HG02588 (cell line): ENCODE measurements around the gene LEP.
"Not testable (repeated sequence)": the region's sequence is repeated elsewhere in the genome, so short reads cannot be mapped to it uniquely, and the experiment has no call there.

Experiments
- ATAC-seq: cut with Tn5 transposase; IDR thresholded peaks from one replicate; pipeline ENCODE4 v1.9.1; 2021; ENCODE audit warnings: mild to moderate bottlenecking, moderate library complexity; ENCODE audit not compliant: unreplicated experiment

The LEP gene

DNA sequence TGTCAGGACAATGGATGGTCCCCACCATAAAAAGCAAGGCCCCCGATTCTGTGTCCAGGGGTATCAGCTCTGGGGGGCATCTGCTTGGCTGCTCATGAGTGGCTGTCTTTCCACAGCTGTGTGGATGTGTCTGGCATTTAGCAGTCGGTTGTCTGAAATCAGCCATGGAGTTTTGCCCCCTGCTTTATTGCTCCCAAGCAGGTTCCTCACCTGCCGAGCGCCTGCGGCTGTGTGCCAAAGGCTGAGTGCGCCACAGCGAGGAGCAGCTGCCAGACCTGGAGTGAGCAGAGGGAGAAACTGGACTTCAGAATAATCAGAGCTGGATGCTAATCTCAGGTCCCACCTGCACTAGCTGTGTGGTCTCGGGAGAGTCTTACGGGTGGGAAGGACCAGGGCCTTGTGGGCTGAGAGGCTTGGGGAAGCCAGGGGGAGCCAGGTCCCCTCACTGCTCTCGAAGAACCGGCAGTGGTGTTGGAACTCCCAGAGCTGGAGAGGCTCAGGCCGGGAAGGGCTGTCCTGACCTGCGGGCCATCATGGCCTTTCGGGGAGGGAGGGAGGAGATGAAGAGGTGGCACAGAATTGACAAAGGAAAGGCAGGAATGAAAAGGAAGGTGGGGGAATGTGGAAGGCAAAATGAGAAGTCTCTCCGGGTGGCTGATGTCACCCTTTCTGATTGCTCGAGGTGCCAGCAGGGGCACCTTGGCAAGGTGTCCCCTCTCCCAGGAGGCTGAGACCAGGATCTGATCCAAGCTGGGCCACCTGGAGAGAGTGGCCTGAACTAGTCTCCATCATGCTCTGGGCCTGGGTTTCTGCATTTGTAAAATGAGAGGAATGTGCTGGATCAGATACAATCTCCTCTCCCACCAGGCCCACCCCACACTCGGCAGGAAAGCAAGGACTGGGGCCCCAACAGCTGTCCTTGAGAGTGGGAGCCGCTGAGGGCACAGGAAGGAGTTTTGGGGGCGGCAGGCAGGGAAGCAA is 30.2 kb upstream of the LEP start:
- ATAC-seq = no peak

DNA sequence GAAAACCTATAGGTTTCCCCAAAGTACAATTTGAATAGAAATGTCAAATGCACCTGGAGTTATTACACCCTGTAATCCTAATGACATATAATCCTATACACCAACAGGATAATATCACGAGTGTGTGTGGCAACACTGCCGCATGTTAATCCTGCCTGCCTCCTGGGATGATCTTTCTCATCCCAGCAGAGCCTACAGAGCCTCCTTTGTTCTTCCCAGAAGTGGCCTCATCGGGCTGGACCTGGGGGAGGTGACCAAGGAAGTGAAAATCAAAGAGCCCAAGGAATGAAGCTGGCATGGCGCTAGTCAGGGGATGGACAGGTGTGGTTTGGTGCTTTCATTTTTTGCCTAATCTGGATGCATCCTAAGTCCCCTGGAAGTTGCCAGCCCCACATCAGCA is 29.5 kb upstream of the LEP start:
- no peak for ATAC-seq

GRCh38 chr7:128214463-128214862 is 26.6 kb upstream of the LEP start:
- ATAC-seq = no peak

GRCh38 chr7:128215281-128215680 is 25.8 kb upstream of the LEP start:
- no peak for ATAC-seq

DNA sequence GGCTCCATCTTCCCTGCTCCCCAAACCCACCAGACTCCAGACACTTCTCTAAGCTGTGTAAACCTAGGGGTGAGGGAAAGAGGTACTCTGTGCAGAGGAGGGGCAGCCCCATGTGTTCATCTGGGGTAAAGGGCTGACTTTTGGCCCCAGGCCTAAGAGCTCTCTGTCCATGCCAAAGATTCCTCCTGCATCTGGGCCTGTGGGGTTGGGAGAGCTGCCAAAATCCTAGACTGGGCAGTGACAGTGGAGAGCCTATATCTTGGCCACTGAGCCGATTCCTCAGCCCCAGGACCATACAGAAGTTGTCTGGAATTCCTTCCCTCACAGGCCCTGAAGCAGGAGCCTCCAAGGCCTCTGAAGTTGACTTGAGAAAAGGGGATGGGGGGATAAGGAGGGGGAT is 25.3 kb upstream of the LEP start:
- no peak for ATAC-seq

GRCh38 chr7:128217030-128217805 is 23.9 kb upstream of the LEP start:
- ATAC-seq = no peak

DNA sequence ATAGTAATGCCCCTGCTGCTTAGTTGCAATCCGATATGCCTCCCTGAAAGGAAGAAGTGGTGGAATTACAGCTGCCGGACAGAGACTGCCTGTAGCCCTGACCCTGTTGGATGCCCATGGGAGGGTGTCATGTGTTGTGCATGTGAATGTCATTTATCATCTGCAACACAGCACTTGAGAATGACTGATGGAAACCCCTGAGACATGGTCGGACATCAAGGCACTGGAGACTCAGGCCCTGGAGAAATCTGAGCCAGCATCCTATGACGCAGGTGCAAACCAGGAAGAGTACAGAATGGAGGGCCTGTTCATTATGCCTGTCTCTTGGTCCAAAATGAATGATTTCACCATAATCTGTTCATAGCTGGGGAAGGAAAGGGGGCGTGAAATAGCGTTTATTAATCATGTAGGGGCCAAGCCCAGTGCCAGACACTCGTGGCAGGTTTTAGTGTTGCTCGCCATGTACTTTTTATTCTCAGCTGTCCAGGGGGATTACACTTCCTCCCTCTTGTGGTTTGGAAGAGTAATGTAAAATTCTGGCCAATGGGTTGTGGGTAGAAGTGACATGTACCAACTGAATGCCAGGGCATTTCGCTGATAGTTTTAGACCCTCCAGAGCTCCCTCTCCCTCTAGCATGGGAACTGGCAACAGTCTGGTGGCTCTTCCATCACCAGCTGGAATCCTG is 23.0 kb upstream of the LEP start:
- ATAC-seq = no peak

DNA sequence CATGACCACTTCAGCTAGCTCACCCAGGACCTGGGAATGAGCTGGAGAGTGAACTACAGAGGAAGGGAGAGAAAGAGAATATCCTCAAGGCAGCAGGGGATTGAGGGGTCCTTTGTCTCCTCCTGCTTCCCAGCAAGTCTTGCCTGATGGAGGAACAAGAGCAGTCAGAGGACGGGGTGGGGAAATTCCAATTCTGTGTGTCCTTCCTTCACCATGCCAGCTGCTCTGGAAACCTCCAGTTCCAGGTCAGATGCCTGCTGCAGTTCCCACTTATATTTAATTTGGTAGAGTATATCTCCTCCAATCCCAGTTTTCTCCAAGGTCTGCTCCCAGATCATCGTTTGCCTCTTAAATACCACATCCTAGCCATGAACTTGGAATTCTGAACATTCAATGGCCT is 21.4 kb upstream of the LEP start:
- no peak for ATAC-seq

GRCh38 chr7:128221929-128222403 is 19.1 kb upstream of the LEP start:
- no peak for ATAC-seq

GRCh38 chr7:128226132-128226980 is 14.7 kb upstream of the LEP start:
- no peak for ATAC-seq

DNA sequence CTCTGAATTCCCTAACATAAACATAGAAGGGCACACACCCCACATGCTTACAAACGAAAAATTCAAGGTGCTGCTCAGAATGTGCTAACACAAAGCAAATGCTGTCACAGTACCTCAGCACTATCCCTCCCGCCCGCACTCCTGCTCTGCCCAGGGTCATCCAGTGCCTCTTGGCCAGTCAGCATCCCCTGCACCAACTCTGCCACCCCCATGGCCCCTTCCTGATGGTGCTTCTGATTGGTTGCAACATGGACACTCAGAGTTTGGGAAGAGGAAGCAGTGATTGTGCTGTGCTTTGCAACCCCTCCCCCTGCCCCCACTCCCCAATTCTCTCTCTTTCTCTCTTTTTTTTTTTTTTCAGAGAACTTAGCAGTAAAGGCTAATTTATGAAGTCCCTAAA is 13.8 kb upstream of the LEP start:
- no peak for ATAC-seq

- no peak for ATAC-seq
Observed at GRCh38 chr7:128231021-128231420, 10.1 kb upstream of the LEP start.

GRCh38 chr7:128231677-128232076 is 9.4 kb upstream of the LEP start:
- ATAC-seq = no peak

DNA sequence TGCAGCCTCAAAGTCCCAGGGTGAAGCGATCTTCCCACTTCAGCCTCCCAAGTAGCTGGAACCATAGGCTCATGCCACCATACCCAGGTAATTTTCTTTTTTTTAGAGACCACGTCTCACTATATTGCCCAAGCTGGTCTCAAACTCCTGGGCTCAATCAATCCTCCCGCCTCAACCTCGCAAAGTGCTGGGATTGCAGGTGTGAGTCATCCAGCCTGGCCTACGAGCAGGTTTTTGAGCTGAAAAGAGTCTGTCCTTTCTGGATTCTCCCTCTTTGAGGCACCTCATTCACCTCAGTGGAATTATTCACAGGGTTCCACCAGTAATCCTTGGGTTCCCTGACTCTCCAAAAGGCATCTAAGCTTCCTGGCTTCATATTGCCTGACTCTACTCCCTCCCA is 7.6 kb upstream of the LEP start:
- ATAC-seq = no peak

DNA sequence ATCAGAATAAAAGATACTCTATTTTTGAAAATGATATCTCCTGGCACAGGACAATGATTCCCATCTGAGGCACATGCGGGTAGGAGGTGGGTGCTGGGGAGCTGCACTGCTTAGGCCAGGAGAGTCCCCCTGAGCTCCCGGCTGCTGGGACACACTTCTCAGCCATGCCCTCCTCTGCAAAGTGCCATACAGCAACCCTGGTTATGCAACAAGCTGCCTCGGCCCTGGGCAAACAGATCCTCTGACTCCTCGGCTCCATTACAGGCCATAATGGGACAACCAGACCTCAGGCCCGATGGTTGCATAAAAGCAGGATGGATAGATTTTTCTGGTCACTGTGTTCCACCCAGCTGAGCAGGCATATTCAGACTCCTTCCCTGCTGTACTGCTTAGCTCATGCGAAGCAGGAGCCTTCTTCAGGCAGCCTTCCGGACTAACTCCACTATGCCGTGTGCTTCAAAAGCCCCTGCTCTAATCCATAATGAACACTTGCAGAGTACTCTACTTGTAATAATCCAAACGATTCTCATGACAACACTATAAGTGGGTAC is 6.5 kb upstream of the LEP start:
- no peak for ATAC-seq

- no peak for ATAC-seq
Observed at GRCh38 chr7:128235471-128235870, 5.6 kb upstream of the LEP start.

GRCh38 chr7:128236924-128237586 is 4.0 kb upstream of the LEP start:
- no peak for ATAC-seq

GRCh38 chr7:128239146-128239545 is 1.9 kb upstream of the LEP start:
- not testable (repeated sequence) for ATAC-seq

DNA sequence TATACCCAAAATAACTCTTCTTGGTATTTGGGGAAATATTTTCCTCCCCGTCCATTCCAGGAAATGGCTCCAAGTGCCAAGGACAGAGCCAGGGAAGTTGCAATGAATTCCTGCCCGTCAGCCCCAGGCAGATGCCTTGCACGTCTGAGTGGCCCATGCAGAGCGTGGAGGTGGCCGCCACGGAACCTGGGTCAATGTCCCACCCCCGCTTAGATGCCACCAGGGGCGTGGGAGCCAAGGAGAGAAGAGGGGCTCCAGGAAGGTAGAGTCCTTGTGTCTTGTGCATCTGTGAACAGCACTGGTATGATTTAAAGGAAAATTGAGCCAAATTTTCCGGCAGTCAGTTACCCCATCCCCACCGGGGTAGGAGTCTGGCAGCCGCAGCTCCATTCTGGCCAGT is 1.6 kb downstream of the LEP start:
- ATAC-seq = no peak

- ATAC-seq = no peak
Observed at GRCh38 chr7:128243273-128243672, 2.2 kb downstream of the LEP start.
